Endothelial cell of umbilical vein (primary cell): ENCODE results near the gene MUC13. TPM values are rescaled to one million over a fixed set of nuclear protein-coding genes. Genes with fewer than 3 reads are reported as not detected.
A peak's percentile ranks its signal among the peaks of the same experiment; 100 is the strongest.

Source experiments
- BruUV-seq: library from RNA; stranded (reverse); fragments of 400-500 nt; replicated peaks from 2 replicates; lab custom pipeline; 2021; lab: Mats Ljungman, UMichigan
- CTCF ChIA-PET: fragments of 300-600, 350-600 bp; sonication (Branson Sonifier 250); formaldehyde crosslinking; loops from one replicate; lab custom pipeline; 2021; ENCODE audit warnings: antibody characterized with exemption, inconsistent platforms; lab: Charles Lee
- POLR2A ChIA-PET: fragments of 300-600, 350-600 bp; sonication (Branson Sonifier 250); formaldehyde crosslinking; loops from one replicate; lab custom pipeline; 2021; ENCODE audit warnings: antibody characterized with exemption, inconsistent platforms; lab: Charles Lee
- DNase-seq: peaks from one replicate; pipeline ENCODE4 v3.0.0-alpha.2; 2011; ENCODE audit warnings: low read depth, low spot score
- FAIRE-seq: peaks from 2 replicates; lab custom pipeline; 2011; peaks lifted over from hg19 to GRCh38; lab: Jason Lieb, UNC
- H2AFZ ChIP-seq: 2 replicates; pipeline ENCODE4 v1.6.0; 2012; ENCODE audit warnings: low read depth, low read length, control low read depth, inconsistent platforms
- H3K27ac ChIP-seq: 2 replicates; pipeline ENCODE4 v1.5.1; 2011; ENCODE audit warnings: low read depth, mild to moderate bottlenecking, control low read depth, low read length, moderate library complexity; ENCODE audit not compliant: insufficient read depth
- H3K27me3 ChIP-seq, 2 experiments: 2 replicates each; pipeline versions ENCODE4 v1.6.0 to v1.6.1; 2011; ENCODE audit warnings: low read length in 2 of 2, mixed read lengths in 1 of 2; ENCODE audit not compliant: control insufficient read depth in 2 of 2, insufficient read depth in 2 of 2
- H3K36me3 ChIP-seq, 2 experiments: 2 replicates in 1 of 2; 3 replicates in 1 of 2; pipeline ENCODE4 v1.5.1; 2011; ENCODE audit warnings: low read length in 2 of 2, mild to moderate bottlenecking in 1 of 2, moderate library complexity in 1 of 2; ENCODE audit not compliant: control insufficient read depth in 2 of 2, insufficient read depth in 2 of 2; ENCODE audit errors: extremely low read depth in 1 of 2
- H3K4me1 ChIP-seq: 3 replicates; pipeline ENCODE4 v1.5.1; 2011; ENCODE audit warnings: mild to moderate bottlenecking, low read length; ENCODE audit not compliant: control insufficient read depth, insufficient read depth; ENCODE audit errors: extremely low read depth
- H3K4me2 ChIP-seq: 2 replicates; pipeline ENCODE4 v1.6.1; 2011; ENCODE audit warnings: low read length, control low read depth, mixed read lengths; ENCODE audit not compliant: insufficient read depth
- H3K4me3 ChIP-seq, 3 experiments: fragments of 200-600 bp in 1 of 3; sonication (generic), shearing (Covaris generic) in 1 of 3; replicated peaks in 1 of 3; 2 replicates each; pipeline ENCODE4 v1.5.1; 2011 to 2016; ENCODE audit warnings: control low read depth in 3 of 3, low read length in 3 of 3, mild to moderate bottlenecking in 2 of 3, inconsistent platforms in 1 of 3, low read depth in 1 of 3, moderate library complexity in 1 of 3; ENCODE audit not compliant: insufficient read depth in 1 of 3
- H3K79me2 ChIP-seq: 2 replicates; pipeline ENCODE4 v1.6.0; 2012; ENCODE audit warnings: low read length, inconsistent platforms; ENCODE audit not compliant: control insufficient read depth, insufficient read depth
- H3K9ac ChIP-seq: replicated peaks from 2 replicates; pipeline ENCODE3; 2011; ENCODE audit warnings: low read length, control low read depth; ENCODE audit not compliant: insufficient read depth; ENCODE audit errors: extremely low read depth
- H3K9me1 ChIP-seq: replicated peaks from 3 replicates; pipeline ENCODE4 v1.6.0; 2011; ENCODE audit warnings: mild to moderate bottlenecking, low read length; ENCODE audit not compliant: control insufficient read depth, insufficient read depth; ENCODE audit errors: extremely low read depth
- H3K9me3 ChIP-seq: replicated peaks from 2 replicates; pipeline ENCODE4 v1.5.1; 2012; ENCODE audit warnings: low read length, inconsistent platforms; ENCODE audit not compliant: control insufficient read depth, insufficient read depth
- H4K20me1 ChIP-seq: replicated peaks from 2 replicates; pipeline ENCODE3; 2011; ENCODE audit warnings: mild to moderate bottlenecking, low read length; ENCODE audit not compliant: control insufficient read depth, insufficient read depth; ENCODE audit errors: extremely low read depth
- EZH2 ChIP-seq: IDR thresholded peaks from 2 replicates; pipeline ENCODE4 v1.6.1; 2012; ENCODE audit warnings: borderline replicate concordance, low read depth, mild to moderate bottlenecking, moderate library complexity, low read length, inconsistent platforms; ENCODE audit not compliant: severe bottlenecking
- FOS ChIP-seq: IDR thresholded peaks from 2 replicates; pipeline ENCODE4 v1.6.1; 2011; ENCODE audit warnings: mild to moderate bottlenecking, low read length, moderate library complexity, borderline replicate concordance; ENCODE audit not compliant: insufficient read depth
- GATA2 ChIP-seq: IDR thresholded peaks from 2 replicates; pipeline ENCODE4 v1.7.0; 2011; ENCODE audit warnings: low read depth, mild to moderate bottlenecking, moderate library complexity, mixed read lengths, low read length; ENCODE audit not compliant: insufficient read length, insufficient read depth
- JUN ChIP-seq: IDR thresholded peaks from 2 replicates; pipeline ENCODE4 v1.6.1; 2011; ENCODE audit warnings: borderline replicate concordance, low read depth; ENCODE audit not compliant: insufficient read length, insufficient read depth
- MYC ChIP-seq: IDR thresholded peaks from one replicate; pipeline ENCODE4 v1.6.1; 2011; ENCODE audit warnings: mild to moderate bottlenecking, low read depth, low read length
- POLR2A ChIP-seq: IDR thresholded peaks from 2 replicates; pipeline ENCODE4 v1.6.1; 2012; ENCODE audit warnings: low read depth, mild to moderate bottlenecking, control low read depth, low read length
- POLR2AphosphoS5 ChIP-seq: IDR thresholded peaks from 2 replicates; pipeline ENCODE4 v1.6.1; 2012; ENCODE audit warnings: low read depth, mild to moderate bottlenecking, control low read depth, low read length, moderate library complexity; ENCODE audit not compliant: insufficient read depth
- dilution Hi-C: fragments of 300-500 bp; cut with MboI; formaldehyde crosslinking; loops from one replicate; pipeline ENCODE4 v1.15.0; 2019; ENCODE audit warnings: low sequenced_read_pairs; ENCODE audit not compliant: extremely low pct_ligation_motif_present
- intact Hi-C: fragments of 100-400 bp; cut with micrococcal nuclease; formaldehyde crosslinking; loops from one replicate; pipeline ENCODE4 v1.10.0; 2022
- polyA plus RNA-seq, 4 experiments: library from polyadenylated mRNA; depleted of rRNA in 3 of 4; stranded (reverse) in 3 of 4; unstranded in 1 of 4; fragments of >200 nt; gene quantifications; 2 replicates each; pipeline versions ENCODE4 v1.2.1 to v1.2.3, GENCODE V29; 2011 to 2012; ENCODE audit warnings: missing spikeins in 1 of 4
- total RNA-seq: library from RNA; stranded (reverse); gene quantifications from 2 replicates; pipeline ENCODE4 v1.2.3, GENCODE V29; 2021
- TF ChIP-seq, protein P1 (sequence below): IDR thresholded peaks from 2 replicates; pipeline ENCODE4 v1.6.1; 2011; ENCODE audit not compliant: insufficient read depth, insufficient read length
- TF ChIP-seq, protein P2 (sequence below), 2 donors: IDR thresholded peaks; 1 replicate in 1 of 2; 2 replicates in 1 of 2; pipeline ENCODE4 v1.5.1; 2011; ENCODE audit warnings: low read length in 2 of 2, mild to moderate bottlenecking in 2 of 2, moderate library complexity in 2 of 2, control low read depth in 1 of 2, inconsistent platforms in 1 of 2, low read depth in 1 of 2; ENCODE audit not compliant: insufficient read depth in 1 of 2; ENCODE audit errors: extremely low read depth in 1 of 2

Gene MUC13
- total and polyA plus RNA-seq, 2 donors (not counting 3 experiments of a cell fraction or from before 2014, with no cell fraction given), result not detected

GRCh38 chr3:124858275-124858674 is 76.3 kb downstream of the MUC13 start:
- Histone ChIP-seq H3K9me3 (no peaks in the 10 kb centered on the region), H2AFZ (no peak overlapping the region), H3K4me3 (no peak overlapping the region), H3K4me1 (peaks cover 34% of the 10 kb centered on the region), H4K20me1 (no peaks in the 10 kb centered on the region), H3K27me3 (no peaks in the 10 kb centered on the region), H3K36me3 (no peaks in the 10 kb centered on the region), H3K9ac (no peak overlapping the region), H3K79me2 (peaks cover 2% of the 10 kb centered on the region), H3K27ac (peak overlapping the region; percentile 87), H3K9me1 (no peaks in the 10 kb centered on the region), H3K4me2 (no peak overlapping the region)
- ChIA-PET POLR2A (no interaction called here), CTCF (no interaction called here)
- FAIRE-seq, result peak; percentile 66
- peak; percentile 43 for DNase-seq
- dilution Hi-C loops (no loop called here), intact Hi-C loops (no loop called here)
- TF ChIP-seq, protein P1, sequence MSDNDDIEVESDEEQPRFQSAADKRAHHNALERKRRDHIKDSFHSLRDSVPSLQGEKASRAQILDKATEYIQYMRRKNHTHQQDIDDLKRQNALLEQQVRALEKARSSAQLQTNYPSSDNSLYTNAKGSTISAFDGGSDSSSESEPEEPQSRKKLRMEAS, result no peak
- TF ChIP-seq POLR2AphosphoS5 (no peak), FOS (no peak), GATA2 (no peak)
- no TSS peak for BruUV-seq

DNA sequence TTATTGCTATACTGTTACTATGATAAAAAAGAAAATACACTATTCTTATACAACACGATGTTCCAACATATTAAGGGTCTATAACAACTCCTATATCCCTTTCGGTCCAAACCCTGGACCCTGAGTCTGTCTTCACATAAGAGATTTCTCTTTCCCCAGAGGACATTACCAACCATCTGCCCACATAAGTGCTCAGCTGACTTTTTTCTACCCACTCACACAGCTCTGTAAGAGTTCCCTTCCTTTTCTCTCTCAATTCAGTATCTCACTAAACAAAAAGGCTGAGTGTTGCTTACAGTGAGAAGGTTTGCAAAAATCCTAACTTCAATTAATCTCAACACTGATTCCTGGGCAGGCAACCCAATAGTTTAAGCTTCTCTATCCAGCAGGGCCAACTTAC is 77.9 kb downstream of the MUC13 start:
- Histone ChIP-seq H3K9ac (no peak overlapping the region), H3K4me3 (no peak overlapping the region), H3K36me3 (no peaks in the 10 kb centered on the region), H3K79me2 (no peaks in the 10 kb centered on the region), H3K27ac (no peak overlapping the region), H3K4me2 (no peak overlapping the region), H3K4me1 (peaks cover 34% of the 10 kb centered on the region), H4K20me1 (no peaks in the 10 kb centered on the region), H3K27me3 (no peaks in the 10 kb centered on the region), H2AFZ (no peak overlapping the region), H3K9me3 (no peaks in the 10 kb centered on the region), H3K9me1 (no peaks in the 10 kb centered on the region)
- DNase-seq (no peak), FAIRE-seq (no peak)
- intact Hi-C loops, result no loop called here
- TF ChIP-seq, protein P2, sequence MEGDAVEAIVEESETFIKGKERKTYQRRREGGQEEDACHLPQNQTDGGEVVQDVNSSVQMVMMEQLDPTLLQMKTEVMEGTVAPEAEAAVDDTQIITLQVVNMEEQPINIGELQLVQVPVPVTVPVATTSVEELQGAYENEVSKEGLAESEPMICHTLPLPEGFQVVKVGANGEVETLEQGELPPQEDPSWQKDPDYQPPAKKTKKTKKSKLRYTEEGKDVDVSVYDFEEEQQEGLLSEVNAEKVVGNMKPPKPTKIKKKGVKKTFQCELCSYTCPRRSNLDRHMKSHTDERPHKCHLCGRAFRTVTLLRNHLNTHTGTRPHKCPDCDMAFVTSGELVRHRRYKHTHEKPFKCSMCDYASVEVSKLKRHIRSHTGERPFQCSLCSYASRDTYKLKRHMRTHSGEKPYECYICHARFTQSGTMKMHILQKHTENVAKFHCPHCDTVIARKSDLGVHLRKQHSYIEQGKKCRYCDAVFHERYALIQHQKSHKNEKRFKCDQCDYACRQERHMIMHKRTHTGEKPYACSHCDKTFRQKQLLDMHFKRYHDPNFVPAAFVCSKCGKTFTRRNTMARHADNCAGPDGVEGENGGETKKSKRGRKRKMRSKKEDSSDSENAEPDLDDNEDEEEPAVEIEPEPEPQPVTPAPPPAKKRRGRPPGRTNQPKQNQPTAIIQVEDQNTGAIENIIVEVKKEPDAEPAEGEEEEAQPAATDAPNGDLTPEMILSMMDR (IDR thresholded peaks at IDR 0.05; ENCODE audit: extremely low read depth in 1 of 2, insufficient read depth in 1 of 2, low read depth in 1 of 2, low read length in 2 of 2), result no peak
- TF ChIP-seq, protein P1, result no peak
- TF ChIP-seq JUN (no peak), MYC (no peak), POLR2AphosphoS5 (no peak), POLR2A (no peak), FOS (no peak), GATA2 (no peak), EZH2 (no peak)
- BruUV-seq, result no TSS peak
- dilution Hi-C loops, result no loop called here
- CTCF ChIA-PET, result interaction anchor here (0.7 to 1.0 kb wide), 2 partner anchors 11 to 44 kb away, joined by 3 to 4 read pairs; no protein-coding TSS in a partner anchor
- POLR2A ChIA-PET, result no interaction called here
